ENCODE measurements around the gene SEC62. TPM values are rescaled to one million over a fixed set of nuclear protein-coding genes. Genes with fewer than 3 reads are reported as not detected.

SEC62 gene
- total RNA-seq, 2 donors from 2014 or later: 85.7 to 87.4 TPM

GRCh38 chr3:169952045-169952444, 14.6 kb upstream of the SEC62 start:
- DNase-seq: no peak
- Mint-ChIP-seq H3K36me3 (ENCODE audit: low read depth) (peaks cover 3% of the 10 kb centered on the region), H3K27me3 (peaks cover 33% of the 10 kb centered on the region), H3K4me3 (no peak overlapping the region), H3K4me1 (peaks cover 5% of the 10 kb centered on the region), H3K27ac (no peak overlapping the region)
- ATAC-seq: no peak
- H3K9me3 ChIP-seq (ENCODE audit: control insufficient read depth, low read length, poor library complexity, severe bottlenecking): no peaks in the 10 kb centered on the region

DNA sequence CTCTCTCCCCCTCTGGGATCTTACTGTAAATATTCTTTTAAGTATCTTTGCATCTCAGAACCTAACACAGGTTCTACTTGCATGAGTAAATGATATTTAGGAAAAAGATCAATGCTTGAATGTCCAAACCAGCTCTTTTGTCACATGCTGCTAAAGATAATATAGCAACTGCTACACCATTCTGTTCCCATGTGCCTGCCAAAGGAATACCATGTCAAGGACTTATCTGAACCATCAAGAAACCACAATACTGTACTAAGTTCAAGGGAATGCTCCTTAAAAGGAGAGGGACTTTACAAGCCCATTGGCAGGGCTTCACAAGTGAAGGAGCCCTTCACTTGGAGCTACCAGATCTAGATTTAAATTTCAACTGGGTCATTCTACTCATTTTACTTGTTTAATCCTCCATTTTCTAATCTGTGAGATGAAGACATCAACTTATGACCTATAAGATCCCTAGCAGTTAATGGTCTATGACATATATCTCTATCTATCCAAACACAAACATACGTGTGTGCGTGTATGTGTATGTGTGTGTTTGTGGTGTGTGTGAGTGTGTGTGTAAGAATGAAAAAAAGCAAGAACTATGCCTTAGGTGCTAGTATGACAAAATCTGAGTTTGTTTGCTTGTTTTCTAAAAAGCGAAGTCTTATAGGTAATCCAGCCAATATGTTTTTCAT, 13.0 kb upstream of the SEC62 start:
- peaks cover 3% of the 10 kb centered on the region for H3K36me3 Mint-ChIP-seq (ENCODE audit: low read depth)
- H3K9me3 ChIP-seq (ENCODE audit: control insufficient read depth, low read length, poor library complexity, severe bottlenecking): no peaks in the 10 kb centered on the region
- peaks cover 4% of the 10 kb centered on the region for H3K4me1 Mint-ChIP-seq
- H3K27me3 Mint-ChIP-seq: peaks cover 22% of the 10 kb centered on the region
- no peak overlapping the region for H3K27ac Mint-ChIP-seq
- ATAC-seq (no peak), DNase-seq (no peak)
- no peak overlapping the region for H3K4me3 Mint-ChIP-seq

GRCh38 chr3:169954142-169954756, 12.4 kb upstream of the SEC62 start:
- ATAC-seq: no peak
- Mint-ChIP-seq H3K27ac (no peak overlapping the region), H3K4me3 (no peak overlapping the region), H3K4me1 (peaks cover 4% of the 10 kb centered on the region), H3K27me3 (peaks cover 25% of the 10 kb centered on the region), H3K36me3 (ENCODE audit: low read depth) (peaks cover 3% of the 10 kb centered on the region)
- H3K9me3 ChIP-seq (ENCODE audit: control insufficient read depth, low read length, poor library complexity, severe bottlenecking): no peaks in the 10 kb centered on the region
- DNase-seq: no peak

DNA sequence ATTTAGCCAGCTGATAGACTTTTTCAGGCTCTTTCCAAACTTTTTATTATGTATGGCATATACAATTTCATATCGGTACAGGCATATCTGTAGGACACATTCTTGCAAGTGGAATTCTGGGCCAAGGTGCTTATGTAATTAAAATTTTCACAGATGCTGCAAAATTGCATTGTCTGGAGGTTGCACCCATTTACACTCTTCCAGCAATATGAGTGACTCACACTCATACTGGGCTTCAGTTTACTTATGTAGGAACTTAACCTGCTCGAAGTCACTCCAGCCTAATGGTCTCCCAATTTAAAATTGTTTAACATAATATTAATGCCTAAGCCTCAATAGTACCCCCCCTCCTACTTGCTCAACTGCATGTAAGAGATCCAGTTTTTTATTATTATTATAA, 11.2 kb upstream of the SEC62 start:
- ATAC-seq: no peak
- Mint-ChIP-seq H3K27me3 (peaks cover 28% of the 10 kb centered on the region), H3K27ac (no peak overlapping the region), H3K36me3 (ENCODE audit: low read depth) (peaks cover 3% of the 10 kb centered on the region), H3K4me1 (peaks cover 5% of the 10 kb centered on the region), H3K4me3 (no peak overlapping the region)
- DNase-seq: no peak
- no peaks in the 10 kb centered on the region for H3K9me3 ChIP-seq (ENCODE audit: control insufficient read depth, low read length, poor library complexity, severe bottlenecking)

- no peaks in the 10 kb centered on the region for H3K9me3 ChIP-seq (ENCODE audit: control insufficient read depth, low read length, poor library complexity, severe bottlenecking)
- peaks cover 3% of the 10 kb centered on the region for H3K36me3 Mint-ChIP-seq (ENCODE audit: low read depth)
- peaks cover 38% of the 10 kb centered on the region for H3K4me1 Mint-ChIP-seq
- no peak for ATAC-seq
- no peak for DNase-seq
- no peak overlapping the region for H3K4me3 Mint-ChIP-seq
- H3K27me3 Mint-ChIP-seq: peaks cover 4% of the 10 kb centered on the region
- no peak overlapping the region for H3K27ac Mint-ChIP-seq
Observed at GRCh38 chr3:169964176-169964575, 2.4 kb upstream of the SEC62 start.

DNA sequence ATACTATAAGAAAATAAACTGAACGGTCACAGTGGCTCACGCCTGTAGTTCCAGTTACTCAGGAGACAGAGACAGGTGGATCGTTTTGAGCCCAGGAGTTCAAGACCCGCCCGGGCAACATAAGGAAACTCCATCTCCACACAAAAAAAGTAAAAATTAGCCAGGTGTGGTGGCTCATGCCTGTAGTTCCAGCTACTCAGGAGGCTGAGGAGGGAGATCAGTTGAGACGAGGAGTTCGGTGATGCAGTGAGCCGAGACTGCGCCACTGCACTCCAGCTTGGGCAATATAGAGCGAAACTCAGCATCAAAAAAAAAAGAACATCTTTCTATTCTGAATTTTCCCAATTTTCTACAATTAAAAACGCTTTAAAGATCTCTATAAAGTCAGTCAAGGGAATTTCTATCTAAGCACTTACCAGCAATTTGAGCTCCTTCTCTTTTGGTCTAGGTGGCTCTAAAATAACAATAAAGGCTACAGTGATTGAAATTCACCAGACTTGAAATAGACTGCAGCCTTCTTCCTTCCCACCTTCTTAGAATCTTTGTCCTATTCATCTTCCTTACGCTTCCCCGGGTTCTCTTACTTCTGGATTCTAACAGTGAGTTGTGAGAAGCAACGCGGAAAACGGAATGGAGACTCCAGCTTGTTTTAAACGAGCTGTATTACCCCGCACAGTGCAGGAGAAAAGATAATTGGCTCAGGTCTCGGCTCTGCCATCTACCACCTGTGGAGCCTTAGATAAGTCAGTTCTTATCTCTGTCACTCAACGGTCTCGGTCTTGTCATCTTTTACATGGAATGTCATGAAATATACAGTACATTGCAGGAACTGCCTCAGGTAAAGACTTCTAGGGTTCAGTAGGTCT, 812 bp upstream of the SEC62 start:
- Mint-ChIP-seq H3K27ac (peak overlapping the region; percentile 99), H3K27me3 (no peaks in the 10 kb centered on the region), H3K36me3 (ENCODE audit: low read depth) (peaks cover 3% of the 10 kb centered on the region), H3K4me1 (peaks cover 42% of the 10 kb centered on the region), H3K4me3 (peak overlapping the region; percentile 97)
- ATAC-seq (peak; percentile 34), DNase-seq (no peak)
- no peaks in the 10 kb centered on the region for H3K9me3 ChIP-seq (ENCODE audit: control insufficient read depth, low read length, poor library complexity, severe bottlenecking)

GRCh38 chr3:169966951-169967915, 626 bp downstream of the SEC62 start:
- H3K9me3 ChIP-seq (ENCODE audit: control insufficient read depth, low read length, poor library complexity, severe bottlenecking): no peaks in the 10 kb centered on the region
- Mint-ChIP-seq H3K36me3 (ENCODE audit: low read depth) (peaks cover 3% of the 10 kb centered on the region), H3K4me1 (peaks cover 46% of the 10 kb centered on the region), H3K27me3 (no peaks in the 10 kb centered on the region), H3K27ac (peak overlapping the region; percentile 99), H3K4me3 (peak overlapping the region; percentile 97)
- DNase-seq (peak; percentile 6 to 11 (median 11)), ATAC-seq (peak; percentile 77)

- peak overlapping the region; percentile 99 for H3K27ac Mint-ChIP-seq
- H3K27me3 Mint-ChIP-seq: no peaks in the 10 kb centered on the region
- H3K36me3 Mint-ChIP-seq (ENCODE audit: low read depth): peaks cover 3% of the 10 kb centered on the region
- ATAC-seq (no peak), DNase-seq (no peak)
- peak overlapping the region; percentile 97 for H3K4me3 Mint-ChIP-seq
- no peaks in the 10 kb centered on the region for H3K9me3 ChIP-seq (ENCODE audit: control insufficient read depth, low read length, poor library complexity, severe bottlenecking)
- H3K4me1 Mint-ChIP-seq: peaks cover 43% of the 10 kb centered on the region
Observed at GRCh38 chr3:169968224-169968885, 1.7 kb downstream of the SEC62 start.

GRCh38 chr3:169969174-169970095, 2.8 kb downstream of the SEC62 start:
- Mint-ChIP-seq H3K27ac (peak overlapping the region; percentile 99), H3K36me3 (ENCODE audit: low read depth) (peaks cover 3% of the 10 kb centered on the region), H3K4me3 (no peak overlapping the region), H3K4me1 (peaks cover 51% of the 10 kb centered on the region), H3K27me3 (no peaks in the 10 kb centered on the region)
- no peak for ATAC-seq
- no peaks in the 10 kb centered on the region for H3K9me3 ChIP-seq (ENCODE audit: control insufficient read depth, low read length, poor library complexity, severe bottlenecking)
- no peak for DNase-seq

DNA sequence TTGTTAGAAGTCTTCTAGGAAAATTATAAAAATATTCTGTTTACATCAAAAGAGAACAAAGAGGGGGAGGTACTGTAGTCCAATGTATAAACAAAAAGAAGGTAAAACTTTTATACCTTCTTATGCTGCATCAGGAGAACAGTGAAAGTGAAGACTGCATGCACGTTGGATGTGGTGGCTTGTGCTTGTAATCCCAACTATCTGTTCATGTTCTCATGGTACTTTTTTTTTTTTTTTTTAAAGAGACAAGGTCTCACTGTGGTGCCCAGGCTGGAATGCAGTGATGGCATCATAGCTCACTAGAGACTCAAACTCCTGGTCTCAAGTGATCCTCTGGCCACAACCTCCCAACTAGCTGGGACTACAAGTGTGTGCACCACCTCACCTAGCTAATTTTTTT, 4.2 kb downstream of the SEC62 start:
- H3K9me3 ChIP-seq (ENCODE audit: control insufficient read depth, low read length, poor library complexity, severe bottlenecking): no peaks in the 10 kb centered on the region
- H3K4me1 Mint-ChIP-seq: peaks cover 50% of the 10 kb centered on the region
- no peaks in the 10 kb centered on the region for H3K27me3 Mint-ChIP-seq
- ATAC-seq: no peak
- H3K4me3 Mint-ChIP-seq: no peak overlapping the region
- peak overlapping the region; percentile 70 for H3K27ac Mint-ChIP-seq
- no peak for DNase-seq
- H3K36me3 Mint-ChIP-seq (ENCODE audit: low read depth): peaks cover 3% of the 10 kb centered on the region

DNA sequence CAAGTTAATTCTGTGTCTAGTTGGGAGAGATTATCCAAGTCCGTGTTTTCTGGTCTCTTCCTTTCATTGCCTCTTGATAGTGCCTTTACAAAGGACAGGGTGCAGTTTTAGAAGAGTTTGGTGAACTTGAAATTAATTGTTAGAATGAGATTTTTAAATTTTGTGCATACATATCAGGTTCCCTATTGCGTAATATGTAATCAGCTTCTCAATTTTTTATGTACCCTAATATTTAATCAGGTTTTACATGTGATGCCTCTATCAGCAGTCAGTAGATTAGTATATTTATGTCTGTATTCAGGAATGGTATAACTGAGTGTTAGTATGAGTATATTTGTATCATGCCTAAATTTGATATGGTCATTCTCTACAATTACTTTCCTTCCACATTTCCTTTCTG, 4.9 kb downstream of the SEC62 start:
- Mint-ChIP-seq H3K36me3 (ENCODE audit: low read depth) (peaks cover 2% of the 10 kb centered on the region), H3K4me3 (no peak overlapping the region), H3K27ac (peak overlapping the region; percentile 70), H3K4me1 (peaks cover 44% of the 10 kb centered on the region), H3K27me3 (no peaks in the 10 kb centered on the region)
- DNase-seq (no peak), ATAC-seq (no peak)
- H3K9me3 ChIP-seq (ENCODE audit: control insufficient read depth, low read length, poor library complexity, severe bottlenecking): no peaks in the 10 kb centered on the region

Measured in T-helper 17 cell (primary cell).